NCI-H146 (cell line): ENCODE measurements around the gene ITGB3.

Experiments used
- DNase-seq: peaks from one replicate; lab custom pipeline; 2025; lab: John Stamatoyannopoulos, UW

Gene ITGB3

GRCh38 chr17:47338026-47338425, 84.4 kb downstream of the ITGB3 start:
- DNase-seq, result no peak

- no peak for DNase-seq
These were observed 99.2 kb downstream of the ITGB3 start for GRCh38 chr17:47352848-47353247.

GRCh38 chr17:47358652-47359051, 105.0 kb downstream of the ITGB3 start:
- no peak for DNase-seq
